ENCODE measurements around the gene FHIP2A. TPM values are rescaled to one million over a fixed set of nuclear protein-coding genes. Genes with fewer than 3 reads are reported as not detected.
A peak's percentile ranks its signal among the peaks of the same experiment; 100 is the strongest.

FHIP2A gene
- total and polyA plus RNA-seq, 2 experiments from 2014 or later: 6.7 to 11.8 TPM

DNA sequence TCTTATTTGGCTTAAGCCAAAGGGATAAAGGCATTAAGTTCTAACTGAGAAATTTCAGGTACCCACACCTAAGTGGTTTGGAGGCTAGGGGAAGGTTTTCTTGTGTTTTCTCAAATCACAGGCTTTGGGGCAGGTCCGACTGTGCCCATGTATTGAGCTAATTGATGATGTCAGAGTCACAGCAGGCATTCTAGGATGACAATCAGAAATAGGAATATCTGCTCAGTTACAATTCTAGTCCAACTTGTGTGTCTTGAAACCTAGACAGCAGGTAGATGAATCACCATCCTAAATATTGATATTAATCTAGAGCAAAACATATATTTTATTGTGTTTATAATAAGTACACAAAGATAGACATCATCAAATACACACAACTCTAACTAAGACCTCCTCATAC, 2.3 kb upstream of the FHIP2A start (continued):
- TF ChIP-seq, protein P1, sequence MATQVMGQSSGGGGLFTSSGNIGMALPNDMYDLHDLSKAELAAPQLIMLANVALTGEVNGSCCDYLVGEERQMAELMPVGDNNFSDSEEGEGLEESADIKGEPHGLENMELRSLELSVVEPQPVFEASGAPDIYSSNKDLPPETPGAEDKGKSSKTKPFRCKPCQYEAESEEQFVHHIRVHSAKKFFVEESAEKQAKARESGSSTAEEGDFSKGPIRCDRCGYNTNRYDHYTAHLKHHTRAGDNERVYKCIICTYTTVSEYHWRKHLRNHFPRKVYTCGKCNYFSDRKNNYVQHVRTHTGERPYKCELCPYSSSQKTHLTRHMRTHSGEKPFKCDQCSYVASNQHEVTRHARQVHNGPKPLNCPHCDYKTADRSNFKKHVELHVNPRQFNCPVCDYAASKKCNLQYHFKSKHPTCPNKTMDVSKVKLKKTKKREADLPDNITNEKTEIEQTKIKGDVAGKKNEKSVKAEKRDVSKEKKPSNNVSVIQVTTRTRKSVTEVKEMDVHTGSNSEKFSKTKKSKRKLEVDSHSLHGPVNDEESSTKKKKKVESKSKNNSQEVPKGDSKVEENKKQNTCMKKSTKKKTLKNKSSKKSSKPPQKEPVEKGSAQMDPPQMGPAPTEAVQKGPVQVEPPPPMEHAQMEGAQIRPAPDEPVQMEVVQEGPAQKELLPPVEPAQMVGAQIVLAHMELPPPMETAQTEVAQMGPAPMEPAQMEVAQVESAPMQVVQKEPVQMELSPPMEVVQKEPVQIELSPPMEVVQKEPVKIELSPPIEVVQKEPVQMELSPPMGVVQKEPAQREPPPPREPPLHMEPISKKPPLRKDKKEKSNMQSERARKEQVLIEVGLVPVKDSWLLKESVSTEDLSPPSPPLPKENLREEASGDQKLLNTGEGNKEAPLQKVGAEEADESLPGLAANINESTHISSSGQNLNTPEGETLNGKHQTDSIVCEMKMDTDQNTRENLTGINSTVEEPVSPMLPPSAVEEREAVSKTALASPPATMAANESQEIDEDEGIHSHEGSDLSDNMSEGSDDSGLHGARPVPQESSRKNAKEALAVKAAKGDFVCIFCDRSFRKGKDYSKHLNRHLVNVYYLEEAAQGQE (IDR thresholded peaks at IDR 0.05; ENCODE audit: unreplicated experiment): no peak
- TF ChIP-seq EZH2 (IDR thresholded peaks at IDR 0.05; ENCODE audit: low read depth, unreplicated experiment) (no peak), JUNB (IDR thresholded peaks at IDR 0.05; ENCODE audit: unreplicated experiment) (no peak)

- TF ChIP-seq EZH2 (IDR thresholded peaks at IDR 0.05; ENCODE audit: low read depth, unreplicated experiment) (no peak), ZNF114 (CRISPR knock-in tag; IDR thresholded peaks at IDR 0.05) (no peak), ETS1 (IDR thresholded peaks at IDR 0.05) (no peak)
- TF ChIP-seq, protein P2, sequence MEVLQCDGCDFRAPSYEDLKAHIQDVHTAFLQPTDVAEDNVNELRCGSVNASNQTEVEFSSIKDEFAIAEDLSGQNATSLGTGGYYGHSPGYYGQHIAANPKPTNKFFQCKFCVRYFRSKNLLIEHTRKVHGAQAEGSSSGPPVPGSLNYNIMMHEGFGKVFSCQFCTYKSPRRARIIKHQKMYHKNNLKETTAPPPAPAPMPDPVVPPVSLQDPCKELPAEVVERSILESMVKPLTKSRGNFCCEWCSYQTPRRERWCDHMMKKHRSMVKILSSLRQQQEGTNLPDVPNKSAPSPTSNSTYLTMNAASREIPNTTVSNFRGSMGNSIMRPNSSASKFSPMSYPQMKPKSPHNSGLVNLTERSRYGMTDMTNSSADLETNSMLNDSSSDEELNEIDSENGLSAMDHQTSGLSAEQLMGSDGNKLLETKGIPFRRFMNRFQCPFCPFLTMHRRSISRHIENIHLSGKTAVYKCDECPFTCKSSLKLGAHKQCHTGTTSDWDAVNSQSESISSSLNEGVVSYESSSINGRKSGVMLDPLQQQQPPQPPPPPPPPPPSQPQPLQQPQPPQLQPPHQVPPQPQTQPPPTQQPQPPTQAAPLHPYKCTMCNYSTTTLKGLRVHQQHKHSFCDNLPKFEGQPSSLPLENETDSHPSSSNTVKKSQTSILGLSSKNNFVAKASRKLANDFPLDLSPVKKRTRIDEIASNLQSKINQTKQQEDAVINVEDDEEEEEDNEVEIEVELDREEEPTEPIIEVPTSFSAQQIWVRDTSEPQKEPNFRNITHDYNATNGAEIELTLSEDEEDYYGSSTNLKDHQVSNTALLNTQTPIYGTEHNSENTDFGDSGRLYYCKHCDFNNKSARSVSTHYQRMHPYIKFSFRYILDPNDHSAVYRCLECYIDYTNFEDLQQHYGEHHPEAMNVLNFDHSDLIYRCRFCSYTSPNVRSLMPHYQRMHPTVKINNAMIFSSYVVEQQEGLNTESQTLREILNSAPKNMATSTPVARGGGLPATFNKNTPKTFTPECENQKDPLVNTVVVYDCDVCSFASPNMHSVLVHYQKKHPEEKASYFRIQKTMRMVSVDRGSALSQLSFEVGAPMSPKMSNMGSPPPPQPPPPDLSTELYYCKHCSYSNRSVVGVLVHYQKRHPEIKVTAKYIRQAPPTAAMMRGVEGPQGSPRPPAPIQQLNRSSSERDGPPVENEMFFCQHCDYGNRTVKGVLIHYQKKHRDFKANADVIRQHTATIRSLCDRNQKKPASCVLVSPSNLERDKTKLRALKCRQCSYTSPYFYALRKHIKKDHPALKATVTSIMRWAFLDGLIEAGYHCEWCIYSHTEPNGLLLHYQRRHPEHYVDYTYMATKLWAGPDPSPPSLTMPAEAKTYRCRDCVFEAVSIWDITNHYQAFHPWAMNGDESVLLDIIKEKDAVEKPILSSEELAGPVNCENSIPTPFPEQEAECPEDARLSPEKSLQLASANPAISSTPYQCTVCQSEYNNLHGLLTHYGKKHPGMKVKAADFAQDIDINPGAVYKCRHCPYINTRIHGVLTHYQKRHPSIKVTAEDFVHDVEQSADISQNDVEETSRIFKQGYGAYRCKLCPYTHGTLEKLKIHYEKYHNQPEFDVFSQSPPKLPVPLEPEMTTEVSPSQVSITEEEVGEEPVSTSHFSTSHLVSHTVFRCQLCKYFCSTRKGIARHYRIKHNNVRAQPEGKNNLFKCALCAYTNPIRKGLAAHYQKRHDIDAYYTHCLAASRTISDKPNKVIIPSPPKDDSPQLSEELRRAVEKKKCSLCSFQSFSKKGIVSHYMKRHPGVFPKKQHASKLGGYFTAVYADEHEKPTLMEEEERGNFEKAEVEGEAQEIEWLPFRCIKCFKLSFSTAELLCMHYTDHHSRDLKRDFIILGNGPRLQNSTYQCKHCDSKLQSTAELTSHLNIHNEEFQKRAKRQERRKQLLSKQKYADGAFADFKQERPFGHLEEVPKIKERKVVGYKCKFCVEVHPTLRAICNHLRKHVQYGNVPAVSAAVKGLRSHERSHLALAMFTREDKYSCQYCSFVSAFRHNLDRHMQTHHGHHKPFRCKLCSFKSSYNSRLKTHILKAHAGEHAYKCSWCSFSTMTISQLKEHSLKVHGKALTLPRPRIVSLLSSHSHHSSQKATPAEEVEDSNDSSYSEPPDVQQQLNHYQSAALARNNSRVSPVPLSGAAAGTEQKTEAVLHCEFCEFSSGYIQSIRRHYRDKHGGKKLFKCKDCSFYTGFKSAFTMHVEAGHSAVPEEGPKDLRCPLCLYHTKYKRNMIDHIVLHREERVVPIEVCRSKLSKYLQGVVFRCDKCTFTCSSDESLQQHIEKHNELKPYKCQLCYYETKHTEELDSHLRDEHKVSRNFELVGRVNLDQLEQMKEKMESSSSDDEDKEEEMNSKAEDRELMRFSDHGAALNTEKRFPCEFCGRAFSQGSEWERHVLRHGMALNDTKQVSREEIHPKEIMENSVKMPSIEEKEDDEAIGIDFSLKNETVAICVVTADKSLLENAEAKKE (CRISPR knock-in tag; IDR thresholded peaks at IDR 0.05): no peak
- Histone ChIP-seq H3K9me2 (ENCODE audit: insufficient read depth) (no peaks in the 10 kb centered on the region), H3K4me2 (peak overlapping the region; percentile 100), H3F3A (replicated peaks; ENCODE audit: low read depth) (no peaks in the 10 kb centered on the region), H4K20me1 (replicated peaks; ENCODE audit: insufficient read depth) (no peaks in the 10 kb centered on the region), H3K27ac (ENCODE audit: low read depth) (peak overlapping the region; percentile 80), H3K36me3 (ENCODE audit: insufficient read depth) (no peaks in the 10 kb centered on the region), H3K4me1 (ENCODE audit: insufficient read depth) (peaks cover 5% of the 10 kb centered on the region), H3K79me2 (replicated peaks; ENCODE audit: insufficient read depth) (peaks cover 47% of the 10 kb centered on the region), H2AFZ (peak overlapping the region; percentile 96), H3K27me3 (ENCODE audit: insufficient read depth) (no peaks in the 10 kb centered on the region), H3K4me3 (peak overlapping the region; percentile 97)
- no peak for DNase-seq (ENCODE audit: low spot score)
- H3K27ac Mint-ChIP-seq: peak overlapping the region; percentile 89; the same call in 1 of the 2 replicates
- peaks cover 3% of the 10 kb centered on the region; the same call in 2 of the 3 replicates for H3K36me3 Mint-ChIP-seq (ENCODE audit: low read depth)
- peaks cover 5% of the 10 kb centered on the region for H3K27me3 Mint-ChIP-seq (ENCODE audit: insufficient read depth, low read depth, poor library complexity)
- peaks cover 8% of the 10 kb centered on the region for H3K4me1 Mint-ChIP-seq
- H3K4me3 Mint-ChIP-seq: peak overlapping the region; percentile 93
- H3K9me3 Mint-ChIP-seq: no peaks in the 10 kb centered on the region
- peak; percentile 71 for ATAC-seq
Observed at GRCh38 chr10:114821915-114822443, 399 bp downstream of the FHIP2A start.
